ENCODE results near the gene ZNF652.

ZNF652 gene

GRCh38 chr17:49361902-49362722 is at the start of gene ZNF652:
TSS of gene ZNF652 (minus strand) at chr17:49362250. CDS start at chr17:49317725, 44,525 bp downstream.
- DNase-seq, result peak; percentile 97

DNA sequence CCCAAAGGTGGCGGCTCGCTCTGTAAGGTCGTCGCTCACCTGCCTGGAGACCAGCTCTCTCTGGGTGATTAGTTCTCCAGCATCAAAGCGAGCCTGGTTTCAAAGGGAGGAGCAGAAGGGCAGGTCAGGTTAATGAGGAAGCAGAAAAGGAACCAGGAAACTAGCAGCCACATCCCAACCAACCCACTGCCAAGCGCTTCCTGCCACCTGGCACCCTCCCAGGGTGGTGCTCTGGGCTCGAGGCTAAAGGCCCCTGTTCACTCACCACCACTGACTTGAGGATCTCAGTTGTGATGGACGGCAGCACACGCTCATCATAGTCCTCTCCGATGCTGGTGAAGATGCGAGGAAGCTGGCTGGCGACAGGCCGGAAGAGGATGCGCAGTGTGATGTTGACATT is 47.0 kb upstream of the ZNF652 start:
- no peak for DNase-seq

DNA sequence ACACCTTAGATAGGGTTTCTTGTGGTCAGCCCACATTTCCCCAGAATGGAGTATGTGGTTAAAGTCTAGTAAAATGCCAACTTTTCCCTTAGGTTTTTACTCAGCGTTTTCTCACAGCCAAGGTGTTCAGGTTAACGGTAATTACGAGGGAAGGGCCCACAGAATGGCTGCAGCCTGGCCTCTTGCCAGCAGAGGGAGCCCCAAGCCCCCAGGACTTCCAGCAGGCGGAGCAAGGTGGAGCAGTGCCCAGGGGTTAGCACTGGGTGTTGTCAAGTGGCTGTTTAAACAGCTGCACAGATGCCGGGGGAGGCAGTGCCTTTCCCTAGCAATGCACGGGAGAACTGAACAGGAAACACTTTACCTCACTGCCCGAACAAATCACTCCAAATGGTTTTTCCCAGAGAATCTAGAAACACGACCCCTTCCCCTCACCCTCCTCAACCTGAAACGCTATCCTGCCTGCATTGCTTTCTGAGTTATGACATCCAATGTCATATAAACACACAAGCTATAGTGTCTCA is 46.0 kb upstream of the ZNF652 start:
- peak; percentile 83 to 86 for DNase-seq

DNA sequence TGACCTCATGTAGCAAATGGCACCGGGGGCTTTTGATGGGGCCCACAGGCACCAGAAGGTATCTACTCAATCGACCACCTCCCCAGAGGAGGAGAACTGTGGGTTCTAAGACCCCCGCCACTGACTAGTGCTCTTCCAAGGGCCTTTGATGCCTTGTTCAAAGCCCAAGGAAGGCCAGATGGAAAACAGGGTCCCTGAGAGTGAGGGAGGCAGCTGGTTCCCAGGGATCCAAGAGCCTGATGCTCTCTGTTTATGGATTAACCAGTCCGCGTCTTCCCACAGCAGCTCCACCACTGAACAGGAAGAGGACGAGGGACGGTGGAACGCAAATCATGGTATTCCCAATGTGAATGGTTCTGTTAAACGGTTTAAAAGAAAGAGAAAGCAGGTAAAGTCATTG is 45.0 kb upstream of the ZNF652 start:
- DNase-seq, result no peak

DNA sequence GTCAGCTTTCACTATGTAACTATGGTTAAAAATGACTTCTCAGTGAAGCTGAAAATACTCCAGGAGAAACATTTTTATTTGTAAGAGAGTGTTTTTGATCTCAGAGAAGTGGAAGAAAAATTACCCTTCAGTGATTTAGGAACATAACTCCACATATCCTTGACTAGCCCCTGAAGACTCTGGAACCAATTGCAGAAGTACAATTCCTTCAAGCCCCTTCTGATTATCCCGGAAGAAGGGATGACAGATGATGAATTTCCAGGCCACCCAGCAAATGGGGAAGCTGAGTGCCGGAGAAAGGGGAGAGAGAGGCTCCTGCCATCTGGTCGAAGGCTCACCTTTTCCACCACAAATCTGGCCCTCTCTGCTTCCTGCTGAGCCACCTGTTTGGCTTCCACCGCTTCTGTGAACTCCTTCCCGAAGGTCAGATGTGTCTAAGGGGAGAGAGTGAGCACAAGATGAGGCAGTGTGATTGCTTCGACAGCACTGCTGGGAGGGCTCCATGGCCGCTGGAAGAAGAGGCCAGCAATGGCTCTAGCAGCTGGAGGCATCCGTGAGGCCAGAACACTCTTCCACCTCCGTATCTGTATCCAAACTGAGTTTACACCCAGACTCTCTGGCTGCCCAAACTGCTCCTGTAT is 44.5 kb upstream of the ZNF652 start:
- DNase-seq, result no peak

DNA sequence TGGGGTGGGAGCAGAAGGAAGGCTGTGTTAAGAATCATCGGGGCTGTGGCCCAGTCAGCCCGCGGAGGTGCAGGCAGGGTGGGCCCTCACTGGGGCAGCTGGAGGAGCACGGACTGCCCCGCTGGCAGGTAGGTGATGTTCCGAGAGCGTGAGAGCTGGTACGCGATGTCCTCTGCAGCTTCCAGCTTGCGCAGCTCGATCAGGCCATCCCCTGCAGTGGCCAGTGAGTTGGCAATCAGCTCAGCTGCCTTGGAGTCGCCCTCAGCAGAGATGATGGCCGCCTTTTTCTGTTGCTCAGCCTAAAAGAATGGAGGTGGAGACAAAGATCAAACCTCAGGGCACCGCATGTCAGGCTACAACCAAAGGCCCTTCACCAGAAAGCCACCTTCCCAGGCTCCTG is 42.9 kb upstream of the ZNF652 start:
- DNase-seq, result no peak

DNA sequence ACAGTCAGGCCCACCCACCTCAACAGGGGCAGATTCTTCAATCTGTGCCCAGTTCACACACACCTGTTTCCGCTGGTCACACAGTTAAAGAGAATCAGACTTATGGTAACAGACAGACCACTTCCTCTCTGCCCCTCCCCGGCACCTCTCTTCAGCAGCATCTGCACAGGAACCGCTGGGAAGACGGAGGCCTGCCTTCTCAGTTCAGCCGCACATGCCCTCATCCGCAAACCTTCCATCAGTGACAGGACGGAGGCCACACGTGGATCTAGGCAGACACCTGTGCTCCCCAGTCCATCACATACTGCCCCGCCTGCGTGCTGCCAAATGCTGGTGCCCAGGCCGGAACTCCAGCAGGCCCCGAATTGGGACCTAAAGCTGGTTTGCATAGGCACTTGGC is 42.3 kb upstream of the ZNF652 start:
- DNase-seq, result peak; percentile 44 to 68

- peak in 1 of 2 donors; percentile 38 for DNase-seq
Measured at GRCh38 chr17:49403514-49404289, 41.7 kb upstream of the ZNF652 start.

DNA sequence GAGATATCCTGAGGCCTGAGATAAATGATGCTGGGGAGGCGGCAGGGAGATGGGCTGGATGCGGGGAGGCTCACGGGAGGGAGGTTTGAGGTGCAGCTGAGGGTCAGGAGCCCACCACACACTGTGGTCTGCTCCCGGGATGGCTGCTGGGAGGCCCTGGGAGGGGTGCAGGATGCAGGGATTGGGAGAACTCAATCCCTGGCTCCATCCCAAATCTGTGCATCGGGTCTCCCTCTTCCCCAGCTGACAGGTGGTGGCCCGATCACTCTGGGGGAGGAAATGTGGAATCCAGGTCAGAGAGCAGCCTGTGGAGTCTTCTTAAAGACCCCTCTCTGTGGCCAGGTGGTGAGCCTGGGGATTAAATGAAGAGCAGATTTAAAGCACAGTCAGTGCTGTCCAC is 40.7 kb upstream of the ZNF652 start:
- DNase-seq, result no peak

GRCh38 chr17:49401971-49402611 is 40.0 kb upstream of the ZNF652 start:
- no peak for DNase-seq

DNA sequence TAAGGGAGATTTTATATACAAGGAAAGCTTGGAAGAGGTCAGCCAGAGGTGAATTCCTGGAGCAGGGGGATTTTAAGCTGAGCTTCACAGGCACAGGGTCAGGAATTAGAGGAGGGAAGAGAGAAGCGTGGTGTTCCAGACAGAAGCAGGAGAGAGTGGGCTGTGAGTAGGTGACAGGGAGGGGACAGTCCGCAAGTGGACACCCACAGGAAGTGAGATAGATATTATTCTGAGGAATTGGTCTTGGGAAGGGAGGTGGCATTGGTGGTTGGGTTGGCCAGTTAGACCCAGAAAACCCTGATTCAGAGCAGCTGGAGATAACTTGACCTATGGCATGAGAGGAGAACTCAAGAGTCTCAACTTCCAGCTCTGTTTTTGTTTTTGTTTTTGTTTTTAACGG is 37.9 kb upstream of the ZNF652 start:
- DNase-seq, result no peak

DNA sequence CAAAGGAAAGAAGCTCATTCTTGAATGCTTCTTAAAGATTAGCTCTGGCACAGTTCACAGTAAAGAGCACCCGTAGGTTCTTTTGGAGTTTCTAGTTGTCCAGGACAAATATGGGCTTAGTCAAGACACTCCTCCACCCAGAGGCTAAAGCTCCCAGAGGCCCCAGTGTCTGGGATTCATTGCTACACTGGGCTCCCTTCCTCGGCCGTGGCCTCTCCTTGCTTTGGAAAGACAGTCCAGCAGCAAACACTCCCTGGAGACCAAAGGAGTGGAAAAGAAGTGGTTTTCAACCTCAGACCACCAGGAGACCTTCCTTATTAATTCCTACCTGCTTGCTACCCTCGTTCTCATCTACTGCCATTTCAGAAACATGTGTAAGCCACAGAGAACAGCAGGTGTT is 35.5 kb upstream of the ZNF652 start:
- DNase-seq, result no peak

DNA sequence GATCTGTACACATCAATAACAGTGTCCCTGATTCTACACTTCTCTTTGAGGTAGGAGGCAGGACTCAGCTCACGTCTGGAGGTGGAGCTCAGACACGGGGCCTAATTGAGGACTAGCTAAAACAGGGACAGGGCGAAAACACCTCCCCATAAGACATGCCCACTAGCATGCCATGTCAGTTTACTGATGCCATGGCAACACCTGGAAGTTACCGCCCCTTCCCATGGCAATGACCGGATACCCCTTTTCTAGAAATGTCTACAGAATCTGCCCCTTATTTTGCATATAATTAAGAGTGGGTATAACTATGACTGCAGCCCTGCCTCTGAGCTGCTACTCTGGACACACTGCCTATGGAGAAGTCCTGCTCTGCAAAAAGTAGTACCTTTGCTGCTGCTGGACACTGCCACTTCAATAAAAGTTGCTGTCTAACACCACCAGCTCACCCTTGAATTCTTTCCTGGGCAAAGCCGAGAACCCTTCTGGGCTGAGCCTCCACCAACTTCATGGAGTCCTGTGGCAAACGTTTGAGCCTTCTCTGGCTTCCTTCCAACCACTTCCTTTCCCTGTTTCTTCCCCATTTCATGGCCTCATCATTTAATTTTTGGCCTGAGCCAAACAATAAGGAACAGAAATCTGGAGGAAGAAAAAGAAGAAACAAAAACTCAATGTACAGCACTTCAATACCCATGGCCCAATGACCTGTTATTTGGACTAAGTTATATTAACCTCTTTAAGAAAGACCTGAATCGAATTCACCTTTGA is 31.6 kb upstream of the ZNF652 start:
- DNase-seq, result no peak

GRCh38 chr17:49390548-49391324 is 28.7 kb upstream of the ZNF652 start:
- peak in 1 of 2 donors; percentile 43 for DNase-seq

GRCh38 chr17:49389514-49390347 is 27.7 kb upstream of the ZNF652 start:
- peak in 1 of 2 donors; percentile 18 for DNase-seq

GRCh38 chr17:49388692-49389513 is 26.9 kb upstream of the ZNF652 start:
- no peak for DNase-seq

- DNase-seq, result peak; percentile 66 to 75
Measured at GRCh38 chr17:49388290-49388640, 26.2 kb upstream of the ZNF652 start.

DNA sequence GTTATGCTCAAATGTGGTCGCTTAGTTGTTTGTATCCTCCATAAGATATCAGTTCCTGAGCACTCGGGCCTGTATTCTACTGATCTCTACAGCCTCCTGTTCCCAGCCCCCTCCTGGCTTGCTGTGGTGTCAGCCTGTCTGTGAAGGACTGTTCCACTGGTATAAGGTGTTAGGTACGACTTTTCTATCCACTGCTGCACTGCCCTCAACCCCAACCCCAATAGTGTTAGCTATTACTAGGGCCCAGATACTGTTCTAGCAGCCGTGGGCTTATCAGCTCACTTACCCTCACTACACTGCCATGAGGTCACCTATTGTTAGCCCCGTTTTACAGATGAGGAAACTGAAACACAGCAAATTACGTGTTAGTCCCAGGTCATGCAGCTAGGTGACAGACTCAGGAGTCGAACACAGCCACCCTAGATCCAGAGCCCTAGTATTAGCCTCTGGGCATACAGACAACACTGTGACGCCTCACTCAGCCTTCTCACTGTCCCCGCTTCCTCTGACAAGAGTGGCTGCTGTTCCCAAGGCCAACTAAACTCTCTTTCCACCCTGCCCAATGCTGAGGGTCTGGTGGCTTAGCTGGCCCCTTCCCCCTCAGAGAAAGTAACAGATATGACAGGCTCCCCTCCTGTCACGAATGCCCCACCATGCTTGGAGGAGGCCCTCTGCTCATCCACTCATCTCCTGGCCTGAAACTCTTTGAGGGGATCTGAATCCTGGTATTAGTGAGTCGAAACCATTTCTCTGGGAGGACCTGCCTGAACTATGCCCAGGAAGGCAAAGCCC is 25.6 kb upstream of the ZNF652 start:
- peak; percentile 32 to 44 for DNase-seq

GRCh38 chr17:49386373-49386772 is 24.3 kb upstream of the ZNF652 start:
- DNase-seq, result no peak

All from CD4-positive, alpha-beta T cell treated with Interleukin-4 for 1 hour (primary cell).